Thymus (tissue), 14 donors: ENCODE measurements around the gene ASIC2. TPM values are rescaled to one million over a fixed set of nuclear protein-coding genes. Genes with fewer than 3 reads are reported as not detected.

ENCODE experiments used
- DNase-seq, 9 donors: peaks; one replicate each; pipeline ENCODE4 v3.0.0-alpha.2; 2013; ENCODE audit warnings: low spot score in 9 of 9, low read depth in 6 of 9, missing footprints in 1 of 9
- H3K27ac ChIP-seq, 2 donors: one replicate each; pipeline ENCODE4 v1.5.1; 2013; ENCODE audit warnings: control low read depth in 1 of 2, low read depth in 1 of 2, low read length in 1 of 2, mild to moderate bottlenecking in 1 of 2, moderate library complexity in 1 of 2
- H3K27me3 ChIP-seq, 2 donors: one replicate each; pipeline ENCODE4 v1.5.1; 2013; ENCODE audit warnings: low read length in 1 of 2; ENCODE audit not compliant: control insufficient read depth in 2 of 2, insufficient read depth in 1 of 2
- H3K36me3 ChIP-seq, 2 donors: one replicate each; pipeline ENCODE4 v1.5.1; 2013; ENCODE audit warnings: low read length in 1 of 2, mild to moderate bottlenecking in 1 of 2, moderate library complexity in 1 of 2; ENCODE audit not compliant: control insufficient read depth in 2 of 2, insufficient read depth in 2 of 2
- H3K4me1 ChIP-seq, 2 donors: one replicate each; pipeline ENCODE4 v1.5.1; 2013; ENCODE audit warnings: low read length in 2 of 2; ENCODE audit not compliant: control insufficient read depth in 2 of 2, insufficient read depth in 2 of 2
- H3K4me3 ChIP-seq, 2 donors: one replicate each; pipeline ENCODE4 v1.5.1; 2013; ENCODE audit warnings: low read length in 2 of 2, control low read depth in 1 of 2, mild to moderate bottlenecking in 1 of 2
- H3K9me3 ChIP-seq, 2 donors: one replicate each; pipeline ENCODE4 v1.5.1; 2013; ENCODE audit warnings: low read length in 1 of 2, mild to moderate bottlenecking in 1 of 2; ENCODE audit not compliant: control insufficient read depth in 2 of 2, insufficient read depth in 1 of 2
- WGBS: extraction: QIAGEN DNeasy Blood & Tissue Kit; methylation state at CpG from one replicate; pipeline ENCODE4 v1.1.7; 2013; 5-methylcytosine and 5-hydroxymethylcytosine counted together
- long read RNA-seq, 10 donors: transcript quantifications; one replicate each; lab custom pipeline, GENCODE V29; 2026
- polyA plus RNA-seq: library from polyadenylated mRNA; stranded (reverse); fragments of 200-250 nt; gene quantifications from one replicate; pipeline ENCODE4 v1.2.3, GENCODE V29; 2013
- total RNA-seq: library from RNA; stranded (reverse); fragments of 120-200 nt; gene quantifications from one replicate; pipeline ENCODE4 v1.2.4, GENCODE V29; 2013
- donor health status: healthy.

ASIC2 gene
- total RNA-seq (0.14 TPM), polyA plus RNA-seq (0.09 TPM)
- long read RNA-seq, donor 1: 0 reads
- long read RNA-seq, donor 2: 0 reads
- long read RNA-seq, donor 3: 0 reads
- long read RNA-seq, donor 4: 0 reads
- long read RNA-seq, donor 5, partial matches to known transcripts: 0 of 1 reads
- long read RNA-seq, donor 5, other reads (novel, unspliced or antisense): 0 of 1 reads
- long read RNA-seq, donor 6: 0 reads
- long read RNA-seq, donor 7: 0 reads
- long read RNA-seq, donor 8: 0 reads
- long read RNA-seq, donor 9: 0 reads
- long read RNA-seq, donor 10: 0 reads

DNA sequence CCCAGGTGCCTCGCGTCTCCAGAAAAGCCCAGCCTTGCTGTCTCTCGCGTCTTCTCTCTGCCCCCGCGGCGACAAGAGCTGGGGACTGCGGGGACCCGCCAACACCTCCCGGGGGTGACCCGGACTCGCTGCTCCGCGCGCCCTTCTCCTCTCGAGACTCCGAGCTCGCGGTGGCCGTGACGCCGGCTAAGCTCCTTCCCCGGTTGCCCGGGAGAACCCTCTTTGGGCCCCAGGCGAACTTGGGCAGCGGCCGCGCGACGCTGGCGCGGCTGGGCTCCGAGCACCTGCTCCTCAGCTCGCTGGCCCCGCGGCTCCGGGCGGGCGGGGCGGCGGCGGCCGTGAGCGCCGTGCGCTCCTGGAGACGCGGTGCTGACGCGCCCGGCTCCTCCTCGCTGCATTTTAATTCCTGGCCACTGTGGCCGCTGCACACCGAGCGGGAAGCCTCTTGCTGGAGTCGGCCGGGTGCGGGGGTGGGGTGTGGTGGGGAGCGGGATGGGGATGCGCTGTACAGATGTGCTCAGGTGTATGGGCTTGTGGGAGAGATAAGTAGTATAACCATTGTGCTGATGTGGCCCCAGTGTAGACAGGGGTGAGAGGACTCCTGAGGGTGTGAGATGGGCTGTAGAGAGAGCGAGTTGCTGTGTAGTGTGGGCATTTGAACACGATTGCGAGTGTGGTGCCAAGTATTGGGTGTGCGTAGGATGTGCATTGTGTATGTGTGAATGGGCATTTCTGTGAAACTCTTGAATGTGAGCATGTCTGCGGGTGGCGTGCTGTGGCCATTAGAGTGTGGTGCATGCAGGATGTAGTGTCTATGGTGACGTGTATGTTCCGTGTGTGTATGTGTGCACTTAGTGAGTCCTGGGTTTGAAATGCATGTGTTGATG is at the start of gene ASIC2:
Gene ASIC2, minus strand, starts transcription at position 315 of the 887 bp plus-strand sequence.
- Histone ChIP-seq H3K9me3 (peaks cover 0 to 1% of the 10 kb centered on the region in 2 donors), H3K4me1 (no peaks in the 10 kb centered on the region), H3K27ac (no peak within 1 kb of the TSS), H3K36me3 (no peaks in the 10 kb centered on the region), H3K27me3 (peaks cover 50 to 53% of the 10 kb centered on the region in 2 donors), H3K4me3 (no peak within 1 kb of the TSS)
- DNase-seq: no peak
- WGBS: 11% methylated on average over 68 of the region's 68 CpGs

DNA sequence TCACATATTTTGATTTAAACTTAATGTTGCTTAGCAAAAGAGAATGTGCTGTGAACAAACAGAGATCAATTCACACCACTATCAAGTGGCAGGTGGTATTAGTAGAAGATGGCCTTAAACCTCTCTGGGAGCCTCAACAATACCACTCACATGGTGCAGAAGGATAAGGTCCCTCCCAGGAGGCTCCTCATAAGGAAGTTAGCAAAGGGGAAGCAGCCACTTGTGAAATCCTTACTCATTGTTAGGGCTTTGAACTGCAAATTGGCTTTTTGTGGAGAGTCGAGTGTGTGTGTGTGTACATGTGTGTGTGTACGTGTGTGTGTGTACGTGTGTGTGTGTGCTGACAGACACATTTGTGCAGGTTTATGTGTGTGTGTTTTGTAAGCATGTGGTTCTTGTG is 48.9 kb upstream of the ASIC2 start:
- no peaks in the 10 kb centered on the region for H3K27me3 ChIP-seq
- no peaks in the 10 kb centered on the region for H3K9me3 ChIP-seq
- H3K27ac ChIP-seq: no peak overlapping the region
- H3K36me3 ChIP-seq: no peaks in the 10 kb centered on the region
- no peaks in the 10 kb centered on the region for H3K4me1 ChIP-seq
- no peak for DNase-seq
- no peak overlapping the region for H3K4me3 ChIP-seq
- WGBS: 14% methylated on average over 3 of the region's 3 CpGs

DNA sequence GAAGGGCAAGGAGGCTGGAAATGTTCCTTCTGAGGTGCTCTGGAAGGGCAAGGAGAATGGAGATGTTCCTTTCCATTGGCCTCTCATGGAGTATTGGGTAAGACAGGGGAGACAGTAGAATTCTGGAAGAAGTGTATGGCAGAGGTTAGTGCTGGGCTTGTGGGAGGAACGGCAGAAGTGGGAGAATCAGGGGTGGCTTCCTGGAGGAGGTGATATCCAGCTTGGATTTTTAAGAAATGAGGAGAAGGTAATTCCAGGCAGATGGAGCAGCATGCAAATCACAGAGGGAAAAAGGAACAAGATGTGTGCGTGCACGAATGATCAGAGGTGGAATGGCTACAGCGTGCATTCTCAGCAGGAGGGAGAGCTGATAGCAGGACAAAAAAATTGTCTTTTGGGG is 45.1 kb upstream of the ASIC2 start:
- Histone ChIP-seq H3K4me3 (no peak overlapping the region), H3K27ac (no peak overlapping the region), H3K9me3 (no peaks in the 10 kb centered on the region), H3K36me3 (no peaks in the 10 kb centered on the region), H3K4me1 (no peaks in the 10 kb centered on the region), H3K27me3 (no peaks in the 10 kb centered on the region)
- 72% methylated on average over 4 of the region's 4 CpGs for WGBS
- DNase-seq: no peak

- Histone ChIP-seq H3K27me3 (no peaks in the 10 kb centered on the region), H3K36me3 (no peaks in the 10 kb centered on the region), H3K4me1 (no peaks in the 10 kb centered on the region), H3K4me3 (no peak overlapping the region), H3K27ac (no peak overlapping the region), H3K9me3 (no peaks in the 10 kb centered on the region)
- DNase-seq: no peak
- WGBS: 70% methylated on average over 5 of the region's 5 CpGs
Observed at GRCh38 chr17:33335491-33336173, 42.5 kb upstream of the ASIC2 start.

GRCh38 chr17:33334703-33335102 is 41.6 kb upstream of the ASIC2 start:
- H3K36me3 ChIP-seq: no peaks in the 10 kb centered on the region

GRCh38 chr17:33330877-33331276 is 37.8 kb upstream of the ASIC2 start:
- no peaks in the 10 kb centered on the region for H3K27me3 ChIP-seq
- H3K4me1 ChIP-seq: no peaks in the 10 kb centered on the region
- DNase-seq: no peak
- no peak overlapping the region for H3K4me3 ChIP-seq
- no peaks in the 10 kb centered on the region for H3K36me3 ChIP-seq
- H3K27ac ChIP-seq: no peak overlapping the region
- WGBS: 87% methylated on average over 3 of the region's 3 CpGs
- H3K9me3 ChIP-seq: no peaks in the 10 kb centered on the region

More at GRCh38 chr17:33334703-33335102, 41.6 kb upstream of the ASIC2 start:
- WGBS: 85% methylated on average over 4 of the region's 4 CpGs
- Histone ChIP-seq H3K27ac (no peak overlapping the region), H3K9me3 (no peaks in the 10 kb centered on the region), H3K4me3 (no peak overlapping the region), H3K4me1 (no peaks in the 10 kb centered on the region), H3K27me3 (no peaks in the 10 kb centered on the region)
- no peak for DNase-seq

DNA sequence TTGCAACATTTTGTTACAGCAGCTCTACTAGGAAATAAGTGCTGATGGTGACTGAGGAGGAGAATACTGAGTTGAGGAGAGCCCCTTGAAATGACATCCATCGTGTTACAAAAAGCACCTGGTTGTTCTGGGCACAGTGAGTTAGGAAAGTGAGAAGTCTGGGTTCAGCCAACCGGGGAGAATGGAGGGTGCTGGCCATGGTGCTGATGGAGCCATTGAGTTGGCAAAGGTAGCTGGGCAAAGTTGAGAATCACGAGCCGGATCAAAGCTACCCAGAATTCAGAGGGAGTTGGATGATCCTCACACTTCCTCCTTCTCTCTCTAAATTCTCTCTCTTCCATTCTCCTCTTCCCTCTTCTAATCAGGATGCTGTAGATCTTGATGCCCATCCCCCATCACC is 35.0 kb upstream of the ASIC2 start:
- no peak for DNase-seq
- H3K4me1 ChIP-seq: no peaks in the 10 kb centered on the region
- no peak overlapping the region for H3K4me3 ChIP-seq
- no peaks in the 10 kb centered on the region for H3K9me3 ChIP-seq
- H3K27me3 ChIP-seq: no peaks in the 10 kb centered on the region
- 46% methylated on average over 4 of the region's 4 CpGs for WGBS
- H3K27ac ChIP-seq: no peak overlapping the region
- H3K36me3 ChIP-seq: no peaks in the 10 kb centered on the region

GRCh38 chr17:33324736-33325135 is 31.6 kb upstream of the ASIC2 start:
- 78% methylated on average over 3 of the region's 3 CpGs for WGBS
- Histone ChIP-seq H3K4me1 (no peaks in the 10 kb centered on the region), H3K9me3 (no peaks in the 10 kb centered on the region), H3K36me3 (no peaks in the 10 kb centered on the region), H3K27ac (no peak overlapping the region), H3K27me3 (no peaks in the 10 kb centered on the region), H3K4me3 (no peak overlapping the region)
- DNase-seq: no peak

GRCh38 chr17:33322063-33322462 is 29.0 kb upstream of the ASIC2 start:
- no peaks in the 10 kb centered on the region for H3K36me3 ChIP-seq
- no peaks in the 10 kb centered on the region for H3K9me3 ChIP-seq
- no peaks in the 10 kb centered on the region for H3K27me3 ChIP-seq
- H3K4me1 ChIP-seq: no peaks in the 10 kb centered on the region
- 87% methylated on average over 6 of the region's 6 CpGs for WGBS
- no peak for DNase-seq
- no peak overlapping the region for H3K27ac ChIP-seq
- no peak overlapping the region for H3K4me3 ChIP-seq
